Daoy (cell line): ENCODE results near the gene LGR4. TPM values are rescaled to one million over a fixed set of nuclear protein-coding genes. Genes with fewer than 3 reads are reported as not detected.

Source experiments
- DNase-seq: peaks from one replicate; pipeline ENCODE4 v3.0.0-alpha.2; 2015; ENCODE audit warnings: low read depth
- total RNA-seq: library from RNA; depleted of rRNA; stranded (reverse); fragments of >200 nt; shearing (Covaris generic); gene quantifications from 2 replicates; pipeline ENCODE4 v1.2.3, GENCODE V29; 2014

LGR4 gene
- total RNA-seq, 1 experiment from 2014 or later, result 59.3 TPM

- DNase-seq, result no peak
Observed at GRCh38 chr11:27487706-27488105, 15.1 kb upstream of the LGR4 start.

- DNase-seq, result peak; percentile 47
Observed at GRCh38 chr11:27485930-27486773, 13.6 kb upstream of the LGR4 start.

- DNase-seq, result no peak
Observed at GRCh38 chr11:27482793-27483192, 10.2 kb upstream of the LGR4 start.

- DNase-seq, result no peak
Observed at GRCh38 chr11:27481992-27482391, 9.4 kb upstream of the LGR4 start.

- DNase-seq, result no peak
Observed at GRCh38 chr11:27477831-27478230, 5.2 kb upstream of the LGR4 start.

- DNase-seq, result no peak
Observed at GRCh38 chr11:27477243-27477642, 4.7 kb upstream of the LGR4 start.

GRCh38 chr11:27475622-27476021 is 3.0 kb upstream of the LGR4 start:
- DNase-seq, result no peak

GRCh38 chr11:27473017-27473406 is 422 bp upstream of the LGR4 start:
- no peak for DNase-seq

- peak; percentile 43 for DNase-seq
Observed at GRCh38 chr11:27471589-27472397, 797 bp downstream of the LGR4 start.

GRCh38 chr11:27470826-27471588 is 1.6 kb downstream of the LGR4 start:
- DNase-seq, result no peak

GRCh38 chr11:27470166-27470565 is 2.4 kb downstream of the LGR4 start:
- DNase-seq, result no peak

- no peak for DNase-seq
Observed at GRCh38 chr11:27468995-27469695, 3.4 kb downstream of the LGR4 start.

GRCh38 chr11:27468209-27468994 is 4.2 kb downstream of the LGR4 start:
- peak; percentile 64 for DNase-seq

- DNase-seq, result no peak
Observed at GRCh38 chr11:27467181-27467913, 5.2 kb downstream of the LGR4 start.

- DNase-seq, result no peak
Observed at GRCh38 chr11:27466363-27466762, 6.2 kb downstream of the LGR4 start.

GRCh38 chr11:27465629-27466028 is 7.0 kb downstream of the LGR4 start:
- no peak for DNase-seq

GRCh38 chr11:27464909-27465308 is 7.7 kb downstream of the LGR4 start:
- no peak for DNase-seq

- DNase-seq, result peak; percentile 61
Observed at GRCh38 chr11:27464289-27464696, 8.3 kb downstream of the LGR4 start.

- DNase-seq, result no peak
Observed at GRCh38 chr11:27462543-27462942, 10.0 kb downstream of the LGR4 start.
